H1 (cell line): Measurements from ENCODE around the gene FGF14. TPM values are rescaled to one million over a fixed set of nuclear protein-coding genes. Genes with fewer than 3 reads are reported as not detected.

Experiments
- CTCF ChIA-PET: fragments of 300-600 bp; sonication (Branson Sonifier 250); formaldehyde crosslinking; loops from one replicate; lab custom pipeline; 2021; ENCODE audit not compliant: partially characterized antibody; lab: Charles Lee
- POLR2A ChIA-PET: fragments of 300-600 bp; sonication (Branson Sonifier 250); formaldehyde crosslinking; loops from one replicate; lab custom pipeline; 2021; ENCODE audit warnings: inconsistent platforms; ENCODE audit not compliant: partially characterized antibody; lab: Charles Lee
- DNase-seq, 2 experiments: peaks; one replicate each; pipeline versions ENCODE4 v3.0.0 to v3.0.0-alpha.2; 2010 to 2022; ENCODE audit warnings: low spot score in 2 of 2, low read depth in 1 of 2, mixed read lengths in 1 of 2
- FAIRE-seq: peaks from 2 replicates; lab custom pipeline; 2011; peaks lifted over from hg19 to GRCh38; lab: Jason Lieb, UNC
- H2AFZ ChIP-seq: 2 replicates; pipeline ENCODE4 v1.8.1; 2012; ENCODE audit warnings: low read length, inconsistent platforms
- H2AK5ac ChIP-seq: 2 replicates; pipeline ENCODE4 v1.6.1; 2013; ENCODE audit warnings: low read depth, low read length
- H2BK120ac ChIP-seq: replicated peaks from 2 replicates; pipeline ENCODE3; 2013; ENCODE audit warnings: low read depth, low read length, inconsistent platforms
- H2BK12ac ChIP-seq: 2 replicates; pipeline ENCODE4 v1.6.1; 2013; ENCODE audit warnings: low read depth, low read length
- H2BK15ac ChIP-seq: 2 replicates; pipeline ENCODE4 v1.6.1; 2013; ENCODE audit warnings: low read length
- H2BK20ac ChIP-seq: 2 replicates; pipeline ENCODE4 v1.6.1; 2013; ENCODE audit warnings: low read length
- H2BK5ac ChIP-seq: 2 replicates; pipeline ENCODE4 v1.6.1; 2013; ENCODE audit warnings: low read depth, low read length
- H3K14ac ChIP-seq: 2 replicates; pipeline ENCODE4 v1.6.1; 2013; ENCODE audit warnings: inconsistent platforms; ENCODE audit not compliant: insufficient read length
- H3K18ac ChIP-seq: 2 replicates; pipeline ENCODE4 v1.6.1; 2013; ENCODE audit warnings: low read length; ENCODE audit errors: extremely low read depth
- H3K23ac ChIP-seq: 2 replicates; pipeline ENCODE4 v1.6.1; 2013; ENCODE audit warnings: inconsistent platforms; ENCODE audit not compliant: insufficient read length
- H3K23me2 ChIP-seq: 2 replicates; pipeline ENCODE4 v1.6.1; 2013; ENCODE audit warnings: low read depth, low read length
- H3K27ac ChIP-seq: 2 replicates; pipeline ENCODE4 v1.6.1; 2011; ENCODE audit warnings: low read depth, low read length, inconsistent platforms
- H3K27me3 ChIP-seq, 4 experiments: replicated peaks in 1 of 4; 1 replicate in 1 of 4; 2 replicates in 3 of 4; pipeline versions ENCODE4 v1.6.1 to v1.8.1; 2011 to 2013; ENCODE audit warnings: low read length in 3 of 4, mild to moderate bottlenecking in 3 of 4, inconsistent platforms in 2 of 4, mixed read lengths in 2 of 4, moderate library complexity in 1 of 4; ENCODE audit not compliant: control insufficient read depth in 3 of 4, insufficient read depth in 3 of 4; ENCODE audit errors: extremely low read depth in 1 of 4
- H3K36me3 ChIP-seq, 4 experiments: 2 replicates each; pipeline versions ENCODE4 v1.6.1 to v1.8.1; 2011 to 2013; ENCODE audit warnings: mild to moderate bottlenecking in 4 of 4, low read length in 3 of 4, moderate library complexity in 2 of 4, control low read depth in 1 of 4, inconsistent platforms in 1 of 4; ENCODE audit not compliant: insufficient read depth in 4 of 4, control insufficient read depth in 2 of 4
- H3K4ac ChIP-seq: replicated peaks from 2 replicates; pipeline ENCODE3; 2013; ENCODE audit warnings: low read length, low read depth, mixed read lengths, inconsistent platforms; ENCODE audit not compliant: insufficient read length
- H3K4me1 ChIP-seq, 4 experiments: replicated peaks in 1 of 4; 1 replicate in 1 of 4; 2 replicates in 3 of 4; pipeline versions ENCODE4 v1.6.1 to v1.8.1; 2011 to 2013; ENCODE audit warnings: low read length in 3 of 4, inconsistent platforms in 2 of 4, mixed read lengths in 1 of 4; ENCODE audit not compliant: insufficient read depth in 4 of 4, control insufficient read depth in 3 of 4
- H3K4me2 ChIP-seq, 2 experiments: 2 replicates each; pipeline versions ENCODE4 v1.6.1 to v1.8.1; 2011 to 2013; ENCODE audit warnings: low read depth in 2 of 2, low read length in 2 of 2, control low read depth in 1 of 2, inconsistent platforms in 1 of 2, mild to moderate bottlenecking in 1 of 2; ENCODE audit not compliant: insufficient read depth in 1 of 2
- H3K4me3 ChIP-seq, 4 experiments: fragments of 200-600, 300-600 bp in 1 of 4; sonication (generic), shearing (Covaris generic), sonication (Bioruptor Twin) in 1 of 4; 2 replicates each; pipeline versions ENCODE4 v1.5.1 to v1.8.1; 2011 to 2016; ENCODE audit warnings: low read length in 4 of 4, low read depth in 3 of 4, control low read depth in 2 of 4, inconsistent platforms in 2 of 4, mild to moderate bottlenecking in 2 of 4, mixed read lengths in 1 of 4, moderate library complexity in 1 of 4; ENCODE audit not compliant: insufficient read depth in 2 of 4; ENCODE audit errors: extremely low read depth in 1 of 4
- H3K56ac ChIP-seq: replicated peaks from 2 replicates; pipeline ENCODE3; 2013; ENCODE audit warnings: low read depth, mild to moderate bottlenecking, mixed read lengths, low read length, inconsistent platforms; ENCODE audit not compliant: insufficient read length
- H3K79me1 ChIP-seq: 2 replicates; pipeline ENCODE4 v1.6.1; 2013; ENCODE audit warnings: low read depth, low read length, control low read depth
- H3K79me2 ChIP-seq, 2 experiments: 2 replicates each; pipeline versions ENCODE4 v1.6.1 to v1.8.1; 2012 to 2013; ENCODE audit warnings: low read length in 2 of 2, mild to moderate bottlenecking in 2 of 2, inconsistent platforms in 1 of 2; ENCODE audit not compliant: insufficient read depth in 2 of 2, control insufficient read depth in 1 of 2
- H3K9ac ChIP-seq, 4 experiments: replicated peaks in 1 of 4; 1 replicate in 1 of 4; 2 replicates in 3 of 4; pipeline versions ENCODE4 v1.6.1 to v1.8.1; 2011 to 2013; ENCODE audit warnings: low read depth in 3 of 4, low read length in 3 of 4, control low read depth in 2 of 4, mild to moderate bottlenecking in 2 of 4, moderate library complexity in 2 of 4, inconsistent platforms in 1 of 4; ENCODE audit errors: extremely low read depth in 1 of 4
- H3K9me3 ChIP-seq, 2 experiments: 2 replicates each; pipeline versions ENCODE4 v1.6.1 to v1.8.1; 2012 to 2013; ENCODE audit warnings: mild to moderate bottlenecking in 2 of 2, moderate library complexity in 2 of 2, control low read depth in 1 of 2, inconsistent platforms in 1 of 2, low read depth in 1 of 2, low read length in 1 of 2, mixed read lengths in 1 of 2; ENCODE audit not compliant: insufficient read depth in 2 of 2
- H4K20me1 ChIP-seq, 2 experiments: replicated peaks in 1 of 2; 2 replicates each; pipeline versions ENCODE3 to v1.8.1; 2011 to 2013; ENCODE audit warnings: inconsistent platforms in 2 of 2, low read length in 2 of 2, mild to moderate bottlenecking in 1 of 2; ENCODE audit not compliant: insufficient read depth in 2 of 2, control insufficient read depth in 1 of 2
- H4K5ac ChIP-seq: 2 replicates; pipeline ENCODE4 v1.6.1; 2013; ENCODE audit warnings: low read length, low read depth, mixed read lengths, inconsistent platforms; ENCODE audit not compliant: insufficient read length
- H4K8ac ChIP-seq: 2 replicates; pipeline ENCODE4 v1.8.0; 2013; ENCODE audit warnings: mild to moderate bottlenecking, moderate library complexity, low read length, inconsistent platforms; ENCODE audit not compliant: insufficient read depth; ENCODE audit errors: extremely low read depth
- H4K91ac ChIP-seq: replicated peaks from 2 replicates; pipeline ENCODE3; 2013; ENCODE audit warnings: low read length, mixed read lengths, inconsistent platforms; ENCODE audit not compliant: insufficient read length
- BCL11A ChIP-seq, 2 experiments: IDR thresholded peaks; one replicate each; pipeline ENCODE4 v1.6.1; 2011; ENCODE audit warnings: low read depth in 2 of 2, low read length in 2 of 2, mild to moderate bottlenecking in 2 of 2
- CBX8 ChIP-seq: fragments of 300-800, 300-1000 bp; sonication (generic); IDR thresholded peaks from 2 replicates; pipeline ENCODE4 v1.7.1; 2016; ENCODE audit warnings: low read depth, low read length, borderline replicate concordance
- E2F6 ChIP-seq: IDR thresholded peaks from 2 replicates; pipeline ENCODE4 v1.6.1; 2012; ENCODE audit warnings: inconsistent platforms
- HDAC2 ChIP-seq, 2 experiments: fragments of 300-600 bp in 1 of 2; sonication (generic) in 1 of 2; IDR thresholded peaks; 2 replicates each; pipeline ENCODE4 v1.6.1; 2011 to 2012; ENCODE audit warnings: low read depth in 2 of 2, low read length in 2 of 2, mild to moderate bottlenecking in 2 of 2, moderate library complexity in 2 of 2, borderline replicate concordance in 1 of 2, inconsistent platforms in 1 of 2
- RNF2 ChIP-seq: fragments of 200-900, 300-1000 bp; sonication (generic); IDR thresholded peaks from 2 replicates; pipeline ENCODE4 v1.7.1; 2016; ENCODE audit warnings: borderline replicate concordance, low read depth, mild to moderate bottlenecking, antibody characterized with exemption, low read length; ENCODE audit not compliant: poor library complexity, severe bottlenecking; ENCODE audit errors: missing control alignments
- RXRA ChIP-seq: IDR thresholded peaks from 2 replicates; pipeline ENCODE4 v1.6.1; 2011; ENCODE audit warnings: low read depth, mild to moderate bottlenecking, low read length, moderate library complexity; ENCODE audit not compliant: insufficient read depth
- SP2 ChIP-seq: IDR thresholded peaks from 2 replicates; pipeline ENCODE4 v1.6.1; 2012; ENCODE audit warnings: mild to moderate bottlenecking, low read length, inconsistent platforms
- YY1 ChIP-seq: IDR thresholded peaks from 2 replicates; pipeline ENCODE4 v1.6.1; 2011; ENCODE audit warnings: low read depth, mild to moderate bottlenecking, low read length
- WGBS, 2 experiments: shearing (Covaris generic) in 1 of 2; methylation state at CpG; one replicate each; pipeline versions ENCODE4 v1.1.6 to v1.1.7; 2013 to 2015; ENCODE audit warnings: low lambda C conversion rate in 2 of 2, mixed read lengths in 2 of 2, inconsistent platforms in 1 of 2, low coverage in 1 of 2, missing lambda C conversion rate in 1 of 2; ENCODE audit not compliant: insufficient replicate concordance in 2 of 2, insufficient coverage in 1 of 2, insufficient read length in 1 of 2; ENCODE audit errors: extremely low coverage in 1 of 2, missing lambda C conversion rate in 1 of 2; 5-methylcytosine and 5-hydroxymethylcytosine counted together
- polyA plus RNA-seq, 7 experiments: library from polyadenylated mRNA; depleted of rRNA in 3 of 7; stranded (reverse) in 5 of 7; unstranded in 2 of 7; fragments of >200 nt in 5 of 7; fragments of 200-250 nt in 2 of 7; gene quantifications; 1 replicate in 5 of 7; 2 replicates in 1 of 7; 4 replicates in 1 of 7; pipeline versions ENCODE4 v1.2.1 to v1.2.3, GENCODE V29; 2011 to 2013; ENCODE audit warnings: missing spikeins in 2 of 7, mixed read lengths in 2 of 7
- total RNA-seq: library from RNA; stranded (reverse); fragmentation: NEBNext Ultra II Directional; extraction: Animal tissue kit (Norgen Biotek cat#: 25700); gene quantifications from 2 replicates; pipeline ENCODE4 v1.2.1, GENCODE V29; 2021

The FGF14 gene
- total and polyA plus RNA-seq, 2 of the 8 experiments (the other 6 are each of a cell fraction or from before 2014, with no cell fraction given) = 0.05 to 0.58 TPM

- DNase-seq (no peak), FAIRE-seq (no peak)
- H2AFZ ChIP-seq = no peak overlapping the region
- TF ChIP-seq CBX8 (no peak), YY1 (no peak), SP2 (no peak), BCL11A (IDR thresholded peaks at IDR 0.05; ENCODE audit: low read depth in 2 of 2, low read length in 2 of 2) (no peak), RXRA (no peak), RNF2 (no peak), E2F6 (no peak), HDAC2 (IDR thresholded peaks at IDR 0.05; ENCODE audit: borderline replicate concordance in 1 of 2, low read depth in 2 of 2, low read length in 2 of 2) (no peak)
- H3K27me3 ChIP-seq = no peaks in the 10 kb centered on the region
- H4K20me1 ChIP-seq = no peaks in the 10 kb centered on the region
- H2BK12ac ChIP-seq = no peak overlapping the region
- H3K18ac ChIP-seq = no peak overlapping the region
- H3K79me2 ChIP-seq = no peaks in the 10 kb centered on the region
- H3K23ac ChIP-seq = no peak overlapping the region
- H4K5ac ChIP-seq = no peak overlapping the region
- CTCF ChIA-PET = interaction anchor here (1.0 to 1.1 kb wide), 2 partner anchors 121 to 128 kb away, joined by 3 to 4 read pairs; no protein-coding TSS in a partner anchor
- H4K91ac ChIP-seq = no peak overlapping the region
- H4K8ac ChIP-seq = no peak overlapping the region
- POLR2A ChIA-PET = no interaction called here
- H3K27ac ChIP-seq = no peak overlapping the region
- no peaks in the 10 kb centered on the region for H3K4me1 ChIP-seq
- no peaks in the 10 kb centered on the region for H3K23me2 ChIP-seq
- H2AK5ac ChIP-seq = no peak overlapping the region
- no peaks in the 10 kb centered on the region for H3K9me3 ChIP-seq
- no peak overlapping the region for H3K56ac ChIP-seq
- no peak overlapping the region for H3K9ac ChIP-seq
- 88% methylated on average over 1 of the region's 1 CpG; no CpG with 5 or more reads in 1 of the 2 experiments for WGBS, 2 experiments
- H2BK120ac ChIP-seq = no peak overlapping the region
- H3K4me2 ChIP-seq = no peak overlapping the region
- H3K36me3 ChIP-seq = no peaks in the 10 kb centered on the region
- no peak overlapping the region for H2BK20ac ChIP-seq
- H2BK15ac ChIP-seq = no peak overlapping the region
- no peak overlapping the region for H3K4ac ChIP-seq
- H2BK5ac ChIP-seq = no peak overlapping the region
- no peaks in the 10 kb centered on the region for H3K79me1 ChIP-seq
- no peak overlapping the region for H3K4me3 ChIP-seq
- H3K14ac ChIP-seq = no peak overlapping the region
Measured at GRCh38 chr13:101792189-101792588, 609.7 kb downstream of the FGF14 start.
